ENCODE results near the gene ZNRF4. TPM values are rescaled to one million over a fixed set of nuclear protein-coding genes. Genes with fewer than 3 reads are reported as not detected.

Gene ZNRF4
- total and polyA plus RNA-seq, 2 experiments from 2014 or later, result not detected

- TF ChIP-seq ZNF462 (CRISPR knock-in tag; IDR thresholded peaks at IDR 0.05) (no peak), REST (IDR thresholded peaks at IDR 0.05; ENCODE audit: unreplicated experiment) (no peak)
Observed at GRCh38 chr19:5470264-5470671, 15.1 kb downstream of the ZNRF4 start (continued).

GRCh38 chr19:5472286-5472685 lies 17.1 kb downstream of the ZNRF4 start:
- peaks cover 5% of the 10 kb centered on the region for H3K27me3 Mint-ChIP-seq (ENCODE audit: insufficient read depth, low read depth, poor library complexity)
- H3K9me3 Mint-ChIP-seq, result no peaks in the 10 kb centered on the region
- TF ChIP-seq ETS1 (IDR thresholded peaks at IDR 0.05) (no peak), STAT1 (IDR thresholded peaks at IDR 0.05; ENCODE audit: unreplicated experiment) (no peak), ZNF331 (CRISPR knock-in tag; IDR thresholded peaks at IDR 0.05; ENCODE audit: low read depth) (no peak), REST (IDR thresholded peaks at IDR 0.05; ENCODE audit: unreplicated experiment) (no peak), JUNB (IDR thresholded peaks at IDR 0.05; ENCODE audit: unreplicated experiment) (no peak), EZH2 (IDR thresholded peaks at IDR 0.05; ENCODE audit: low read depth, unreplicated experiment) (no peak), EZH2phosphoT487 (IDR thresholded peaks at IDR 0.05; ENCODE audit: unreplicated experiment) (no peak), CREB1 (CRISPR knock-in tag; IDR thresholded peaks at IDR 0.05; ENCODE audit: low read depth) (no peak), POLR2AphosphoS5 (IDR thresholded peaks at IDR 0.05; ENCODE audit: low read depth) (no peak), ZNF114 (CRISPR knock-in tag; IDR thresholded peaks at IDR 0.05) (no peak)

More at GRCh38 chr19:5472286-5472685, 17.1 kb downstream of the ZNRF4 start:
- Histone ChIP-seq H3F3A (replicated peaks; ENCODE audit: low read depth) (no peaks in the 10 kb centered on the region), H4K20me1 (replicated peaks; ENCODE audit: insufficient read depth) (no peaks in the 10 kb centered on the region), H2AFZ (0 out of 2 replicates have a peak overlapping the region, but pooled peaks have one; percentile 18), H3K36me3 (ENCODE audit: insufficient read depth) (no peaks in the 10 kb centered on the region), H3K4me3 (no peak overlapping the region), H3K27me3 (ENCODE audit: insufficient read depth) (no peaks in the 10 kb centered on the region), H3K79me2 (replicated peaks; ENCODE audit: insufficient read depth) (no peaks in the 10 kb centered on the region), H3K4me1 (ENCODE audit: insufficient read depth) (no peaks in the 10 kb centered on the region), H3K27ac (ENCODE audit: low read depth) (no peak overlapping the region), H3K4me2 (no peak overlapping the region), H3K9me2 (ENCODE audit: insufficient read depth) (no peaks in the 10 kb centered on the region)
- Mint-ChIP-seq H3K4me3 (no peak overlapping the region), H3K36me3 (ENCODE audit: low read depth) (no peaks in the 10 kb centered on the region), H3K27ac (no peak overlapping the region), H3K4me1 (no peaks in the 10 kb centered on the region; the same call in 2 of the 3 replicates)
- DNase-seq (ENCODE audit: low spot score) (no peak), ATAC-seq (no peak)
